Stimulated activated CD4-positive, alpha-beta T cell treated with anti-CD3 and anti-CD28 coated beads, Interleukin-15, amount 100 ng/mL, for 1 hour (primary cell): ENCODE data around the gene ADGRG4.
"Not testable (repeated sequence)": the region's sequence is repeated elsewhere in the genome, so short reads cannot be mapped to it uniquely, and the experiment has no call there.

Experiments used
- DNase-seq, 2 donors: peaks; one replicate each; pipeline ENCODE4 v3.0.0-alpha.2; 2020; ENCODE audit warnings: low read depth in 1 of 2, low spot score in 1 of 2

ADGRG4 gene

DNA sequence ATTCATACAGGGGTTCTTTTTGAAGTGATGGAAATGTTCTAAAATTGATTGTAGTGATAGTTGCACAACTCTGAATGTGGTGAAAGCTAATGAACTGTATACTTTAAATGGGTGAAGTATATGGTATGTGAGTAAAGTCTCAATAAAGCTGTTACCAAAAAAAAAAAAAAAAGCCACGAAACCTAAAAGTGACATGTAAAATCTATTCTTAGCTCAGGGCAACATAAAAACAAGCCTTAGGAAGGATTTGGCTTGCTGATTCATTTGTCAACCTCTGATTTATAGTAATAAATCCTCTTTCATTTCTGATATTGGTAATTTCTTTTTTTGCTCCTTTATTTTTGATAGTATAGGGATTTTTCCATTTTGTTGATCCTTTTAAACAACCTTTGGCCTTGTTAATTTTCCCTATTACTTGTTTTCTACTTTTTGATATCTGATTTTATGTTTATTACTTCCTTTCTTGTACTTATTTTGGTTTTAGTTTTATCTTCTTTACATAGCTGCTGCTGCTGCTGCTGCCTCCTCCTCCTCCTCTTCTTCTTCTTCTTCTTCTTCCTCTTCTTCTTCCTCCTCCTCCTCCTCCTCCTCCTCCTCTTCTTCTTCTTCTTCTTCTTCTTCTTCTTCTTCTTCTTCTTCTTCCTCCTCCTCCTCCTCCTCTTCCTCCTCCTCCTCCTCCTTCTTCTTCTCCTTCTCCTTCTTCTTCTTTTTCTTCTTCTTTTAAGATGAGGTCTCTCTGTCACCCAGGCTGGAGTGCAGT is 79.4 kb downstream of the ADGRG4 start:
- DNase-seq = no peak

DNA sequence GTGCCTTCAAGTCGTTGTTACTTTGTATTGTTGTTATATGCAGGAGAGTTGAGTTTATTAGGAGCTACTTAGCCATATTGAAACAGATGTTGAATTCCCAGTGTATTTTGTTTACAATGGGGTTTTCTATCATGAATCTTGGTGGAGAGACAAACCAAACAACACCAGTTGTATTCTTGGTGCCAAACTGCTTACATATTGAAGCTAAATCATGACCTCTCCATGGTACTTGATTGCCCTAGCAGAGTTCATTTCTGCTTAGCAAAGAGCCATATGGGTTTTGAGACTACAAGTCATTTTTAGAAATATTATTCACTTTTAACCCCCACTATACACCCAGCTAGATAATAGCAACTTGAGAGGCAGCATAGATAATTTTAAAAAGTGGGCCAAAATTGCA is 85.4 kb downstream of the ADGRG4 start:
- DNase-seq = no peak

GRCh38 chrX:136386826-136387225 is 86.1 kb downstream of the ADGRG4 start:
- DNase-seq = no peak

- no peak for DNase-seq
These were observed 87.3 kb downstream of the ADGRG4 start for GRCh38 chrX:136387951-136388502.

DNA sequence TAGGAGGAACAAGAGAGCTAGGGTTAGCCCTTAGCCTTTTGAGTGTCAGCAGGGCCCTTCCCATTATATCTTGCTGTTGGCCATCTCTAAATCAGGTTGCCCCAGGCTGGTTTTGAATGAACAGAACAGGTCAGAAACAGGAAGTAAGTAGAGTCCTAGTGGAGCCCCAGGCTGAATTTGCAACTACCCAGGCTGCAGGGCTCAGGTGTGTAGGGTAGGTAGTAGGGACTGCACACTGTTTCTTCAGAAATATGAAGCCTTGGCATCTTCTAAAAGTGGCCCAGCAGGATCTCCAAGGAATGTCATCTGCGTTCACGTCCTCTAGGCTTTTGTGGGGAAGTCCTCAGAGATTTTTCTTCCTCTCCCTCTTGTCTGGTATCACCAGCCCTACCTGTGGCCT is 90.2 kb downstream of the ADGRG4 start:
- no peak for DNase-seq

DNA sequence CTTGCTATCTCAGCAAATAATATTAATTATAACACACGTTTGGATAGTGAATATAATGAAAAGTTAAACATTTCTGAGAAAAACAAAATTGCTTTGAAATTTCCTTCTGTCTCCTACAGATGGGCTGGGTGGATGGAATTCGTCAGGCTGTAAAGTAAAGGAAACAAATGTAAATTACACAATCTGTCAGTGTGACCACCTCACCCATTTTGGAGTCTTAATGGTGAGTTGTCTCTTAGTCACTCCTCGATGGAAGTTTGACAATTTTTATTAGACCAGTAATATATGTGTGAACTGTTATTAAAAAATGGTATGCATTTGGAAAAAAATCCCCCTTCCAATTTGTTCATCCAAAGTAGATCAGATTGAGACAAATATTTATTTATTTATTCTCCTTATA is 94.5 kb downstream of the ADGRG4 start:
- no peak for DNase-seq

DNA sequence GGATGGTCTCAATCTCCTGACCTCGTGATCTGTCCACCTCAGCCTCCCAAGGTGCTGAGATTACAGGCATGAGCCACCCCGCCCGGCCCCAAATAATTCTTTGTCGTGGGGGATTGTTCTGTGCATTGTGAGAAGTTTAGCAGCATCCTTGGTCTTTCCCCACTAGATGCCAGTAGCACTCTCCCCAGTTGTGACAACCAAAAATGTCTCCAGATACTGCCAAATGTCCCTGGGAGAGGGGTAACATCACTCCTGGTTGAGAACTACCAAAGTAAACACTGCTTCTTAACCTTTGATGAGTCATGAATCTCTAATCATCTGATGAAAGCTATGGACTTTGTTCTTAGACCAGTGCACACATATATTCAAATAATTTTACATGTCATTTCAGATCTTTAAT is 96.2 kb downstream of the ADGRG4 start:
- DNase-seq = no peak

DNA sequence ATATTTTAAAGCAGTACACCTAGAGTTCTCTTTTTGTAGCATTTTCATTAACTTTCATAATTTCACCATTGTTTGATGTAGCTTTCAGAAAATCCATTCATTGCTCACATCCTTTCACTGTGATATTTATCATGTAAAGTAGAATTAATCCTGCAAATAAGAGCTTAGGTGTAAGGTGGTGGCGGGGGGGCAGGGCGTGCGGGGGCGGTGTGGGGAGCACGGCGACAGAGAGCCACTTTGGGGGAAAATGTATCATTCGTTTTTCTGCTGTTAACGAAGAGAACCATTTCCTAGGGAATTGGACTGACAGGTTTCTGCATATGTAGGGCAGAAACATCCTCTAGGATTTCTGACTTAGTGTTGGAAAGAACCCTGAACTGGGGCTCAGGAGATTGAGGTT is 104.4 kb downstream of the ADGRG4 start:
- no peak for DNase-seq

- no peak for DNase-seq
These were observed 117.0 kb downstream of the ADGRG4 start for GRCh38 chrX:136417806-136418205.

GRCh38 chrX:136421338-136421737 is 120.6 kb downstream of the ADGRG4 start:
- no peak for DNase-seq

DNA sequence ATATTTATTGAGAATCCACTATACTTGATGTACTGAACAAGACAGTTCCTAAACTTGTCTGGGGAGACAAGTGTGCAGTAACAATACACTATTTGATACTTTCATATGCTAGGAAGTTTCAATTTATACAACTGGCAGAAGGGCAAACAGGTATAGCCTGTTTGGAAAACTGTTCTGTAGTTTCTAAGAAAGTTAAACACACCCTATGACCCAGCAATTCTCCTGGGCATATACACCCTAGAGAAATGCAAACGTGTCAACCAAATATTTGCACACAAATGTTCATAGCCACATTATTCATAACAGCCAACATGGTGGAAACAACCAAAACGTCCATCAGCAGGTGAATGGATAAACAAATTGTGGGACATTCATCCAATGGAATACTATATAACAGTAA is 123.0 kb downstream of the ADGRG4 start:
- DNase-seq = no peak

DNA sequence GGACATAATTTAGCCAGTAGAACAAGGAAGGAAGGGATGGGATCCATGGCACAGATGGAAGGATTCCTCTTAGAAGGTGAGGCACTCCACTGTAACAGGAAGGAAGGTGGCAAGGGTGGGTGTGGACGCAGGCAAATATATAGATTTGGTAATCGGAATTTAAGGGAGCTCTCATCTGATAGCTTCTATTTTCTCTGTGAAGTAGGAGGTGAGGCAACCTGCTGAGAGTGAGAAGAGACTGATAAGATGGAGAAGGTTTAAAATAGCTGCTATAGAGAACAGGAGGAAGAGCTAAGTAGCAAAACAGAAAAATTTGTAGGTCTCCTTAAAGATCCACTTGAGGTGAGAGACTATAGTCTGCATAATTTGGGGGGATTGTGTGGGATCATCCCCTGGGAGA is 125.2 kb downstream of the ADGRG4 start:
- no peak for DNase-seq

- DNase-seq = no peak
These were observed 130.9 kb downstream of the ADGRG4 start for GRCh38 chrX:136431625-136432024.

DNA sequence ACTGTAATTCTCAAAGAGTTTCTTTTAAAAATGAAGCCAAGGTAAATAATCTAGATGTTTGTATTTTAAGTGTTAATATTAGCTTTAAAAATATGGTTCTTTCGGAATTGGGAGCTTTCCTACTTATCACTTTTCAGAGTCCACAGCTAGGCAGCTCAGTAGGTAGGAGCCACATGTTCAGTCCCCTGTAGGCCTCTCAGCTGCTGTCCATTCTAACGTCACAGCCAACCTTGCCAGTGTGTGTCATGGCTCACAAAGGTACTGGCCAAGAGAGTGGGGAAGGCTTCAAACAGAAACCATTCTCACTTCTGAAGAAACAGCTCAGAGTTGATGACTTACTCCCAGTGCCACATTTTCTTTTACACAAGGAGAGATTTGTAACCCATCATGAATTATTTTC is 137.0 kb downstream of the ADGRG4 start:
- no peak for DNase-seq

- DNase-seq = no peak
These were observed 137.4 kb downstream of the ADGRG4 start for GRCh38 chrX:136438192-136438591.

GRCh38 chrX:136445674-136446073 is 144.9 kb downstream of the ADGRG4 start:
- not testable (repeated sequence) for DNase-seq

- DNase-seq = no peak
These were observed 145.4 kb downstream of the ADGRG4 start for GRCh38 chrX:136446208-136446607.

- DNase-seq = no peak
These were observed 146.5 kb downstream of the ADGRG4 start for GRCh38 chrX:136447308-136447707.

DNA sequence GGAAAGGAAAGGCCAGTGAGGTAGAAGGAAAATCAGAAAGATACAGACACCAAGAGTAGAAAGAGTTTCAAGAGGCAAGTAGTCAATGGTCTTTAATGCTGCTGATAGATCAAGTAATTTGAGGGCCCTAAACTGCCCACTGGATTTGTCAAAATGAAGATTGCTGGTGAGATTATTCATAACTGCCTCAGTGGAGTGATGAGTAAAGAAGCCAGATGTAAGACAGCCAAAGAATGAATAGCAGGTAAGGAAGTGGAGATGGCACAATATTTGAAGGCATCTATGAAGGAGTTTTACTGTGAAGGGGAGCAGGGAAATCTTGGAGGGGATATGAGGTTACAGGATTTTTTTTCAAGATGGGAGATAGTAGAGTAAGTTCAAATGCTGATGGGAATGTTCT is 147.2 kb downstream of the ADGRG4 start:
- no peak for DNase-seq

DNA sequence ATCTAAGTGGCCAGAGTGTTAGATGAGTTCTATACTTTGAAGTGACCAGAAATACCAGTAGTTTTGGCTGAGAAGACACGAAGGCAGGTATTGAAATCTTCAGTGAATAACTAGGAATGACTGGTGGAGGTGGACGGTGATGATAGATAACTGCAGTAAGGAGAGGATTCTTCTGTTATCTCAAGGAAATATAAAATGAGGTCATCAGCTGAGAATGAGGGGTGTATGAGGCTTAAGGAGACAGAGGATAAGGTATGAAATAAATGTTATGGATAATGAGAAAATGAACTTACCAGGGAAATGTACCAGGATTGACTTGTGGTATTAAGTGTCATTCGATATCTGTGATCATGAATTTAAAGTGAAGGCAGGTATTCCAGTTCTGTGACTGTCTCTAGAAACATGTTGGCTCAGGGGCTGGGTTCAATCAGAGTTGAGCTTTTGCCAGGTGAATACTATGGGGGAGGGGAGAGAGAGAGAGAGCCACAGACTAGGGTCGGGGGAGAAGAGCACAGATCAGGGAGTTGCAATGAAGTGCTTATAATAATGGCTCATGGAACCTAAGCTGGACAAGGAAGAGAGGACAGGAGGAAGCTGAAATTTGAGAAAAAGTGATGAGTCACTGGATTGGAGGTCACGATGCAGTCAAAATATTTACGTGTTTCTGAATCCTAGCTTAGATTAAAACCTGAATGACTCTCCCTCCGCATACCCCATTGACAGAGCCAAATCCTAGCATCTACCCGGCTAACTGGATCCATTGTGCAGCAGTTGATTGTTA is 149.5 kb downstream of the ADGRG4 start:
- DNase-seq = no peak

DNA sequence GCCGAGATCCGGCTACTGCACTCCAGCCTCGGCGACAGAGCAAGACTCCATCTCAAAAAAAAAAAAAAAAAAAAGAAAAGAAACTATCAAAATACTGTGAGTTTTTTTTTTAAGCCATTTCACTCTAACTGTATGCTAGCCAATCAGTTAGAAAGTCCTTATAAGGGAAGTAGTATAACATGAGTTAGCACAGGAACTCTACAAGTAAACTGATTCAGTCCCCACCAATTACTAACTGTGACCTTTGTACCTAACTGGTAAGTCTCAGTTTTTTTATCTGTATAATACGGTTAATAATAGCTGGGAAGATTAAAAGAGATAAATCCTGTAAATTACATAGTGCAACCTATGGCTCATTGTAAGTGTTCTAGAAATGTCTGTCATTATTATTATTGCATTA is 151.9 kb downstream of the ADGRG4 start:
- no peak for DNase-seq

DNA sequence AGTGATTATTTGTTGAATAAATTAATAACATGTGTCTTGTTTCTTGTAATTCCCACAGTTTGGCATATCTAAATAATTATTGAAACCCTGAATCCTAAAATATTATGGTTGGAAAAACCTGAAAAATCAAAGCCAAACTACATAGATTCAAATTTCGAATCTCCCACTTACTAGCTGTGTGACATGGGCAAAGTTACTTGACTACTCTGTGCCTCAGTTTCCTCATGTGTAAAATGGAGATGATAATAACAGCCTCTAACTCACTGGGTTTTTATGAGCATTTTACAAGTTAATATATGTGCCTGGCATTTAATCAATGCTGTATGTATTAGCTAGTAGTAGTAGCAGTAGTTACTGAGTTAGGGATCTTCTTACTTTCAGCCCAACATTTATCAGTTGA is 152.4 kb downstream of the ADGRG4 start:
- DNase-seq = no peak
